Stimulated activated naive CD8-positive, alpha-beta T cell treated with anti-CD3 and anti-CD28 coated beads, Interleukin-15, Interleukin-2, amounts not matched to agents 100 U/mL and 50 U/mL, for 24 hours (primary cell): ENCODE measurements around the gene YDJC.
"Not testable (repeated sequence)": the region's sequence is repeated elsewhere in the genome, so short reads cannot be mapped to it uniquely, and the experiment has no call there.

Experiments
- ATAC-seq: fragments of 150-1000 bp; cut with Tn5 transposase; one replicate; pipeline ENCODE4 v1.10.0; 2021
- DNase-seq: peaks from one replicate; pipeline ENCODE4 v3.0.0; 2021

Gene YDJC

DNA sequence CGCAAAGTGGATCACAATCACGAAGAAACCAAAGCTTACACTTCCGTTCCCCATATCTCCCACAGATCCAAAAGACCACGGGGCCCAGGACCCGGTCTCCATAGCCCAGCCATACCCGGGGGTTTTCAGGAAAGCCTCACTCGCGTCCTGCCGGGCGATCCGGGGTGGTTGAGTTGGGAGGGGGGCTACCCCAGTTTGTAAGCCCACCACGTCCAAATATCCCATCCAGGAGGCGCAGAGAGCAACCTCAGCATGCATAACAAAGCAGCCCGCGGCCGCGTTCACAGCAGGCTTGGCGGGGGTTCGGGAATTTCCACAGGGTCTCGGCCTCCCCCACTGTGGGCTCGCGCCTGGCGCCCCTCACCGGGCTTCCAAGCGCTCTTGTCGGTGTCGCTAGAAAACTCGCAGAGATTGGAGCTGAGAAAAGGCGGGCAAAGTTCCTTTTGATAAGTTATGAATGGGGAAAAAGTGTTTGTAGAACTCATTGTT lies 21.7 kb upstream of the YDJC start:
- ATAC-seq: peak; percentile 16

GRCh38 chr22:21650823-21651520 lies 21.1 kb upstream of the YDJC start:
- ATAC-seq (no peak), DNase-seq (no peak)

More for the DNA sequence above, 21.7 kb upstream of the YDJC start:
- no peak for DNase-seq

- DNase-seq: no peak
- ATAC-seq: no peak
Observed at GRCh38 chr22:21650280-21650679, 20.5 kb upstream of the YDJC start.

DNA sequence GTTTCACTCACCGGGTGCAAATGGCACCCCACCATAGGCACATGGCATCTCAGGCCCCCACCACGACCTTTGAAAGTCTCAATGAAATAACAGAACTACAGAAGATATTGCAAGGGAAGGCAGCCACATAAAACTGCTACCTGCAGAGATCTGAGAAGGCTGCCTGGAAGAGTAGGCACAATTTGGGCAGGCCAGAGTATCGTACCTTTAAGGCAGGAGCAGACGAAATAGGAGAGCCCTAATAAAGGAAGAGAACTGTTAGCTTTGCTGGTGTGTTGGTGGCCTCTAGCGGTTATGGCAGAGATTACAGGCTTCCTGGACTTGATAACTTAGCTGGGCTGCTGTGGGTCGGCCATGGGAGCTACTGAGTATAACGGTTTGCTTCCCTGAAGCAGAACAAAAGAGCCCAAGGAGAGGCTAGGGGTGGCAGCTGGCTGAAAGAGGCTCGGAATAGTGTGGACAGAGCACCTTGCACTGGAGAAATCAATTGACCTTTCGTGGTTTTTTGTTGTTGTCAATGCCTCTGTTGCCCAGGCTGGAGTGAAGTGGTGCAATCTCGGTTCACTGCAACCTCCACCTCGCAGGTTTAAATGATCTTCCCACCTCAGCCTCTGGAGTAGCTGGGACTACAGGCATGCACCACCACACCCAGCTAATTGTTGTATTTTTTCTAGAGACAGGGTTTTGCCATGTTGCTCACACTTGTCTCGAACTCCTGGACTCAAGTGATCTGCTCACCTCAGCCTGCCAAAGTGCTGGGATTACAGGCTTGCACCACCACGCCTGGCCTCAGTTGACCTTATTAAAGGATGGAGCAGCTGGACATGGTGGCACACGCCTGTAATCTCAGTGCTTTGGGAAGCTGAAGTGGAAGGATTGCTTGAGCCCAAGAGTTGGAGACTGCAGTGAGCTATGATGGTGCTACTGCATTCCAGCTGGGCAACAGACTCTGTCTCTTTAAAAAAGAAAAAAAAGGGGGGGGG lies 17.1 kb upstream of the YDJC start:
- DNase-seq (peak; percentile 75), ATAC-seq (peak; percentile 15)

- DNase-seq, ATAC-seq: not testable (repeated sequence)
Observed at GRCh38 chr22:21645513-21645912, 15.7 kb upstream of the YDJC start.

- ATAC-seq (no peak), DNase-seq (no peak)
Observed at GRCh38 chr22:21643533-21644357, 13.9 kb upstream of the YDJC start.

DNA sequence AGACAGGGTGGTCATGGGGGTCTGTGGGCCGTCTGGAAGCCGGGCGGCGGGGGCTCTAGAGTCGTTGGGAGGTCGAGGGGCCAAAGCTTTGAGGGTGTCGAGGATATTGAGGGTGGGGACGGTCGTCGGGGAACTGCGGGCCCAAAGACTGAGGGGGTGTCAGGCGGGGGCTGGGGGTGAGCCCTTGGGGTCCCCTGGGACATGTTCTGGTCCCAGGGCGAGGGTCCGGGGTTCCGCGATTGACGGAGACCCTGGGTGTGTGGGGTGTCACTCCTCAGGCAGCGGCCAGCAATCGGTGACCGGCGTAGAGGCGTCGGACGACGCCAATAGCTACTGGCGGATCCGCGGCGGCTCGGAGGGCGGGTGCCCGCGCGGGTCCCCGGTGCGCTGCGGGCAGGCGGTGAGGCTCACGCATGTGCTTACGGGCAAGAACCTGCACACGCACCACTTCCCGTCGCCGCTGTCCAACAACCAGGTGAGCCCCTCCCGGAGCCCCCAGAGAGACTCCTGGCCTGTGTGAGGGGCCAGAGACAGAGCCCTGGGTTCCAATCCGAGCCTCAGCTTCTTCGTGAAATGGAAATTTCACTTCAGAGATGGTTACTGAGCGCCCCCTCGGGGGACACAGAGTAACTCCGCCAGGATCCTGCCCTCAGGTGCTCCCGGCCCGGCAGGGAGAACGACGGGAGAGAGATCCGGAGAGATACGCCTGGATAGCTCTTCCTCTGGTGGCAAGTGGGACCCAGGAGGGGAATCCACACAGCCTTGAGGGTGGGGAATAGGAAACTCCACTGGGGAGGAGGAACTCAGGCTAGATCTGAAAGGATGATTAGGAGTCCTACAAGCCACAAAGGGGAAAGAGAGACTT lies 13.0 kb upstream of the YDJC start:
- ATAC-seq (peak; percentile 34), DNase-seq (peak; percentile 75)

GRCh38 chr22:21641789-21642583 lies 12.2 kb upstream of the YDJC start, which contains the start of gene SDF2L1:
SDF2L1 (plus strand) TSS chr22:21642302; CDS start chr22:21642337, 35 bp downstream.
- ATAC-seq (peak; percentile 98), DNase-seq (peak; percentile 98)

GRCh38 chr22:21641417-21641788 lies 11.6 kb upstream of the YDJC start:
- DNase-seq (no peak), ATAC-seq (no peak)

DNA sequence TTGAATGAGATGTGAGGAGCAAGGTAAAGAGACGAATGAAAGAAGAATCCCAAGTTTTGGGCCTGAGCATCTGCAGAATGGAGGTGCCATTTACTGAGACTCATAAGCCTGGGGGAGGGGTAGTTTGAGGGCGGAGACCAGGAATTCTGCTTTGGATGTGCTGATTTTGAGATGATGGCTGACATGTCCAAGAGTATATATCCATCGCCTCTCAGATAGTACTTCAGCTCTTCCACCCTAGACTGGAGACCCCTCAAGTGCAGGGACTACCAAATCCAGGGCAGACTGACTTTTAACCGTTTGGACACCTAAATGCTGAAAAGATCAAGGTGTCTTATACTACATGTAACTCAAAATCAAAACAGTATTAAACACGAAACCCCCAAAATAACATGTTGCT lies 11.0 kb upstream of the YDJC start:
- DNase-seq: no peak
- ATAC-seq: no peak

GRCh38 chr22:21639359-21639758 lies 9.5 kb upstream of the YDJC start:
- DNase-seq: no peak
- no peak for ATAC-seq

DNA sequence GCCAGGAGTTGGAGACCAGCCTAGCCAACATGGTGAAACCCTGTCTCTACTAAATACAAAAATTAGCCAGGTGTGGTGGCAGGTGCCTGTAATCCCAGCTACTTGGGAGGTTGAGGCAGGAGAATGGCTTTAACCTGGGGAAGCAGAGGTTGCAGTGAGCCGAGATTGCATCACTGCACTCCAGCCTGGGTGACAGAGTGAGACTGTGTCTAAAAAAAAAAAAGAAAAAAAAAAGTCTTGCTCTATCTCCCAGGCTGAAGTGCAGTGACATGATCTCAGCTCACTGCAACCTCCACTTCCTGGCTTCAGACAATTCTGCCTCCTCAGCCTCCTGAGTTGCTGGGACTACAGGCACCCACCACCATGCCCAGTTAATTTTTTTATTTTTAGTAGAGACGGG lies 7.6 kb upstream of the YDJC start:
- not testable (repeated sequence) for ATAC-seq, DNase-seq

GRCh38 chr22:21636629-21637218 lies 6.9 kb upstream of the YDJC start:
- DNase-seq: no peak
- ATAC-seq: no peak

- DNase-seq (no peak), ATAC-seq (no peak)
Observed at GRCh38 chr22:21635771-21636510, 6.1 kb upstream of the YDJC start.

DNA sequence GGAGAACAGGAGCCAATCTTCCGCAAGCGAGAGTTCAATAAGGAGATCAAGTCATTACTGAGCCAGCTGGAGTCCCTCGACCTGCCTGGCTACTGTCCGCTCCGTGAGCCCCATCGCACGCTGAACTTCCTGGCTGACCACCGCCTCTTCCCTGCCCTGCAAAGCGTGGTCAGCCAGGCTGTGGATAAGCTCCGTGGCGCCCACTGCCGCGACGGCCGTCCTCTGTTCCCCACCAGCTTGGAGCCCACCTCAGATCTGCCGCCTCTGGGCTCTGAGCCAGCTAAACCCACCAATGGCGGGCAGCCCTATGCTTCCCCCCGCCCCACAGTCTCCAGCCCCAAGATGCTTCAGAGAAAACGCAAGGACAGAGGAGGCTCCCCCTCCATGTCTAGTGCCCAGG lies 5.0 kb upstream of the YDJC start:
- DNase-seq (no peak), ATAC-seq (no peak)

GRCh38 chr22:21634081-21634480 lies 4.3 kb upstream of the YDJC start:
- ATAC-seq: no peak
- no peak for DNase-seq

DNA sequence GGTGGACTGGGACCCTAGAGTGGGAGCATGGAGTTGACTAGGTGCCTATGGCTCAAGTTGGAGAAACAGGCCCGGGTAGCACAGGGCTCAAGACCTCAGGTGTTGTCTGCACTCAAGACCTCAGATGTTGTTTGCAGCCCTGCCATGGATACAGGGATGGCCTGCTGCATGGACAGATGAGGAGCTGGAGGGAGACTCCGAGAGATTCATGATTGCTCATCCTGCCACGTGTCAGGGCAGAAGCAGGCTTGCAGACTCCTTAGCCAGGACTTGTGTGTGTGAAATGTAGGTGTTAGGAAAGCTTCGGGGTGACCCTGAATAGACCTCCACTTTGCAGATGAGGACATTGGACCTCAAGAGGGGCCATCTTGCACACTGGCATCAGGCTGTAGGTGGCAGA lies 3.7 kb upstream of the YDJC start:
- DNase-seq: no peak
- no peak for ATAC-seq

DNA sequence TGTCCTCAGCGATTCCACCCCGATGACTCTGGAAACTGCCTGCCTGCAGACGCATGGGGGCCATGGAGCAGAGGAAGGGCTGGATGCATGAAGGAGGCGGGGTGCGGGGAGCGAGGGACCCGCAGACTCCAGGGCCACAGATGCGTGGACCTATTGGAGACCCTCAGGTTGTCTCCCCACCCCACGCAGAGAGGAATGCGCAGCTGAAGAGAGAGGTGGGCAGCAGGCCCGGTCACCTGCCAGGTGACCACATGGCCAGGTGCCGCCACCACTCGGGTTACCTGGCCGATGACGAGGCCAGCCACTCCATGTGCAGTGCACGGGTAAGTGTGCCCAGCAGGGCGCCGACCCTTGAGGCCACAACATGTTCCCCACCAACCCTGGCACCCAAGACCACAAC lies 3.1 kb upstream of the YDJC start:
- DNase-seq (no peak), ATAC-seq (no peak)

- DNase-seq (peak; percentile 69), ATAC-seq (peak; percentile 7)
Observed at GRCh38 chr22:21632237-21632895, 2.5 kb upstream of the YDJC start, which contains the start of gene CCDC116. CCDC116 (plus strand) TSS chr22:21632760; CDS start chr22:21633182, 422 bp downstream.
